ENCODE data around the gene C2orf49.
"Not testable (repeated sequence)": the region's sequence is repeated elsewhere in the genome, so short reads cannot be mapped to it uniquely, and the experiment has no call there.

The C2orf49 gene

DNA sequence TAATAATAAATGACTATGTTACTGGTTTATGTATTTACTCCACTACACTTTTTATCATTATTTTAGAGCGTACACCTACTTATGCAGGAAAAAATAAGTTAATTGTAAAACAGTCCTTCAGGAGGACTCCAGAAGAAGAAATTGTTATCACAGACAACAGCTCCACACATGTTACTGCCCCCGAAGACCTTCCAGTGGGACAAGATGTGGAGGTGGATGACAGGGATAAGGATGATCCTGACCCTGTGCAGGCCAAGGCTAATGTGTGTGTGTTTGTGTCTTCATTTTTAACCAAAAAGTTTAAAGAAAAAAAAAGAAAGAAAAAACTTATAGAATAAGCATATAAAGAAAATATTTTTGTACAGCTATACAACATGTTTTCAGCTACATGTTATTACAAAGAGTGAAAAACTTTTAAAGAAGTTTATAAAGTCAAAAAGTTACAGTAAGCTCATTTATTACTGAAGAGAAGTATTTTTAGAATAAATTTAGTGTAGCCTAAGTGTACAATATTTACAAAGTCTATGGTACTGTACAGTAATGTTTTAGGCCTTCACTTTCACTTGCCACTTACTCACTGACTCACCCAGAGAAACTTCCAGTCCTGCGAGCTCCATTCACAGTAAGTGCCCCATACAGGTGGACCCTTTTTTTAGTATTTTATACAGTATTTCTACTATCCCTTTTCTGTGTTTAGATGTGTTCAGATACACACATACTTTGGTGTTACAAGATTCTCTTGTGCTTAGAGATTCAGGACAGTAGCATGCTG, 15.3 kb upstream of the C2orf49 start:
- DNase-seq (ENCODE audit: low read depth in 2 of 2): no peak

DNA sequence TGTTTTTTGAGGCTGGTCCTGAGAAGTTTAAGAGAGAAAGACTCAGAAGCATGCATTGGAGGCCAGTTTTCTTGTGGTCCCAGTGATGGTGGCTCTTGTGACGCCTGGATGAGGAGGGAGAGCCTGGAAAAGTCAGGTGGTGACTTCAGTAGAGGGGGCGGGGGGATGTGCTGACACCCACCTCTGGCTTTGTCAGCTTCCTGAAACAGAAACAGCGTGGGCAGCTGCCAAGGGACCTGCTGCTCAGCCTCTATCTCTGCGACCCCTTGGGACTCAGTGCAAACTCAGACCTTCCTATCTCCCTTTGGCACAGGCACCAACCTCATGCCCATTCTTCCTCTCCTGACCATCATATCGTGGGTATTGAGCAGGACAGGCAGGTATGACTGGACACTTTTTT, 14.2 kb upstream of the C2orf49 start:
- DNase-seq (ENCODE audit: low read depth in 2 of 2): no peak

DNA sequence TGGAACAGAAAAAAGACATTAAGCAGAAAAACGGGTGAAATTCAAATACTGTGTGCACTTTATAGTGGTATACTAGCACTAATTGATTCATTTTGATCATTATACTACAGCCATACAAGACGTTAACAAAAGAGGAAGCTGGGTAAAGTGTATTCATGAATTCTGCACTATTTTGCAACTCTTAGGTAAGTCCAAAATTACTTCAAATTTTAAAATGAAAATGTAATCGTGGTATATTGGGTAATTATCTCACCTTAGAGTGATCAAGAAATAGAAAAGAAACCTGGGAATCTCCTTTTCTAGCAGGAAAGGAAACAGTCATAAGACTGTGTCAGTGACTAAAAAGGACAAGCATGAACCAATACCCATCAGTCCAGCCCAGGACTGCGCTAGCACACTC, 13.2 kb upstream of the C2orf49 start:
- no peak for DNase-seq (ENCODE audit: low read depth in 2 of 2)

DNA sequence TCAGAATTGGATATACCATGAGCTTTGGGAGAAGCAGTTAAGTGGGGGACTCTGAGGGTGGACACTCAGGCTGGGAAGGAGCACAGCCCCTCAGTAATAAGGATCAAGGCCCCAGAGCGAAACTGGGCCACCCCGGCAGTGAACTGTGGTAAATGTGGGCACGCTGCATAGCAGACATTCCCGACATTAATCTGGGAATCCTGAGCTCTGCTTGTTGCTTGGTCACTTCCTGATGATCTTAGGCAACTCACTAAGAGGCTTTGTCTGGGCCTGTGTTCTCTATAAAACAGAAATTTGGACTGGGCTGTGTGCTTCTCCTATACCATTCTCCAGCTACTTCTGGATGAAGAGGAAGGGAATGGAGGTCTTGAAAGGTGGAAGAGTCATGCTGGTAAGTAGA, 12.6 kb upstream of the C2orf49 start:
- DNase-seq (ENCODE audit: low read depth in 2 of 2): no peak

DNA sequence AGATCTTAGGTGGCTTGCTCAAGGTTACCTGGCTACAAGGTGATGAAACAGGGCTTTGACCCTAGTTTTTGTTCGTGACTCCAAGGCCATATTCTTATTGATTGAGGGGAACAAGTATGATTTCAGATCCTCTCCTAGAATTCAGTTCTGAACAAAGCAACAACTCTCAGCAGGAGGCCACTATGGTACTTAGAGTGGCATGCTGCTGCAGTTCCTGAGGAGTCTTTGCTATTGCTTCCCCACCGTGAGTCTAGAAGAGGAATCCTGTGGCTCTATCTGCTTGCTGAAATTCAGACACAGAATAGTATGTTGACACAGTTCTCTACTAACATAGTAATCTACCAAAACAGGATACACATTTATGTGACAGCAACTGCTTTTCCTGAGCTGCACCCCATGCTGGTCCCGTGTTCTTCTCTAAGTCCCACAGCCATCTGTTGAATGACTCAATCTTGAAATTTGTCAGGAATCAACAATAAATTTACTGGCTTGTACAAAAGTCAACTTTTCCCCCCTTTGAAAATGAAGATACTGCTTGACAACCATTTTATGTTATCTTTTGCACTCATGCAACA, 11.9 kb upstream of the C2orf49 start:
- no peak for DNase-seq (ENCODE audit: low read depth in 2 of 2)

DNA sequence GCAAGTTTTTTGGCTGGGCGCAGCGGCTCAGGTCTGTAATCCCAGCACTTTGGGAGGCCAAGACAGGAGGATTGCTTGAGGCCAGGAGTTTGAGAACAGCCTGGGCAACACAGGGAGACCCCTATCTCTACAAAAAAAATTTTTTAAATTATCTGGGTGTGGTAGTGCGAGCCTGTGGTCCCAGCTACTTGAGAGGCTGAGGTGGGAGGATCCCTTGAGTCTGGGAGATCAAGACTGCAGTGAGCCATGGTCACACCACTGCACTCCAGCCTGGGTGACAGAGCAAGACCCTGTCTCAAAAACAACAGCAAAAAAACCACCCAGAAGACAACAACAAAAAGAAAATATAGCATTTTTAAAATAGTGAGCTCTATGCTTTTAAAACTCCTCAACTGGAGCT, 10.1 kb upstream of the C2orf49 start:
- not testable (repeated sequence) for DNase-seq (ENCODE audit: low read depth in 2 of 2)

DNA sequence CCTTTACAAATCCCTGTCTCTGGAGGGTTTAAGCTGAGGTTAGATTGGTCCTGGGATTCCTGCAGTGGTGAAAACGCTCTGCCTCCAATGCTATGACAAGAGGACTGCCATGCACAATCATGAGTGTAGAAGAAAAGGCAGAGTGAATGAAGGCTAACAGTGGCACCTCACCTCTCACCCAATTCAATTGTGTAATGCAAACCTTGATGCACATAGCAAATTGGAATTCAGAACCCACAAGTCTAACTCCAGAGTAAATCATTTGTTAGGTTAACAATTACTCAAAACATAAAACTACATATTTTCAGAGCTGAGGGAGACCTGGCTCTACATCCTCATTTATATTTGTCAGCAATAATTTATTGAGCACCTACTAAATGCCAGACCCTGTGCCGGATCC, 9.7 kb upstream of the C2orf49 start:
- DNase-seq (ENCODE audit: low read depth in 2 of 2): no peak

DNA sequence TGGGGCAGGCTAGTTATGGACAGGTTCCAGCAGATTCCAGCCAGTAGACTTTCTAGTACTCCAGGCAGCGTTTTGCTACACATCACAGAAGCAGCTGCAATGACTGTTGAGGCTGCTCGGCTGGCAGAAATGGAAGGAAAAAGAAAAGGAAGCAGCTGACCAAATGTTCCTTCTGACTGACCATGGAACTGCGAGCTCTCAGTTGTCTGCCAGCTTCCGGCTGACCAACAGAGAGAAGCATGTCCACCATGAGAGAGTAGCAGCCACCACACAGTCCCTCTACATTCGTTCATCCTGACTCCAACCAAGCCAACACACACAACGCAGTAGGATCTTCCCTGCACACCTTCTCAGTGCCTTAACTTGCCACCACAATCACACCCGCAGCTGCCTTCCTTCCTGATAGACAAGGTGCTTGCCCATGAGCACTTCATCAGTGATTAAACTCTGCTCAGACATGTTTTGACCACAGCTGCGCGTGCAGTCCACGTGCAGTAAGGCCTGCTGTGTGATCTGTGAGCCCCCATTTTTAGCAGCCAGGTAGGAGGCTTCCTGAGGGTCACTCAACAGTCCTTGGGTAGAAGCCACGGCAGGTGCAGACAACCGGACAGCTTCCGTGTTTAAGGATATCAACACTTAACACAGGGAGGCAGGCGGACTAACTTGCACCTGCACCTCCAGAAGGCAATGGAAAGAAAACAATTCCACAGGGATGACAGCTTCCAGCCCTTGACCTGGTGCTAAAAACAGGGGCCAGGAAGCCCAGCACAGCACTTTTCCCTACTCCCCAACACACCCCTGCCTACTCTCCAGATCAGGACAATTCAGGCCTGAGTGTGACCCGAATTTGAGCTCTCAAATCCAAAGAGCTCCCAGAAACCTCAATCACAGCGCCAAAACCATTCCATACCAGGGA, 8.8 kb upstream of the C2orf49 start:
- DNase-seq (ENCODE audit: low read depth in 2 of 2): no peak

DNA sequence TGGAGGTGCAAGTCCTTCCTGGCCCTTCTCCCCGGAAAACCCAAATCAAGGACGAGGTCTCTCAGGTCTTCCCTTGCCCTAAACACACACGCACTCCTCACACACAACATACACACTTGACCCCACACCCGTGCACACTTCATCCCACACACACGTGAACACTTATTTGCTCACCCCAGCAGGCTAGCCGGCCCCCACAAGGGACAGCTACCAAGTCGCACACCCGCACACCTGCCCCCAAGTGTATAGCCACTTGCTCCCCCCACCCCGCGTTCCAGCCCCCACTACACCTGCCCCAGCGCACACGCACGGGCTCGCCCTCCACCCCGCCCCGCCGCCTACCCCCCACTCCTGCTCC, 8.2 kb upstream of the C2orf49 start:
- no peak for DNase-seq (ENCODE audit: low read depth in 2 of 2)

DNA sequence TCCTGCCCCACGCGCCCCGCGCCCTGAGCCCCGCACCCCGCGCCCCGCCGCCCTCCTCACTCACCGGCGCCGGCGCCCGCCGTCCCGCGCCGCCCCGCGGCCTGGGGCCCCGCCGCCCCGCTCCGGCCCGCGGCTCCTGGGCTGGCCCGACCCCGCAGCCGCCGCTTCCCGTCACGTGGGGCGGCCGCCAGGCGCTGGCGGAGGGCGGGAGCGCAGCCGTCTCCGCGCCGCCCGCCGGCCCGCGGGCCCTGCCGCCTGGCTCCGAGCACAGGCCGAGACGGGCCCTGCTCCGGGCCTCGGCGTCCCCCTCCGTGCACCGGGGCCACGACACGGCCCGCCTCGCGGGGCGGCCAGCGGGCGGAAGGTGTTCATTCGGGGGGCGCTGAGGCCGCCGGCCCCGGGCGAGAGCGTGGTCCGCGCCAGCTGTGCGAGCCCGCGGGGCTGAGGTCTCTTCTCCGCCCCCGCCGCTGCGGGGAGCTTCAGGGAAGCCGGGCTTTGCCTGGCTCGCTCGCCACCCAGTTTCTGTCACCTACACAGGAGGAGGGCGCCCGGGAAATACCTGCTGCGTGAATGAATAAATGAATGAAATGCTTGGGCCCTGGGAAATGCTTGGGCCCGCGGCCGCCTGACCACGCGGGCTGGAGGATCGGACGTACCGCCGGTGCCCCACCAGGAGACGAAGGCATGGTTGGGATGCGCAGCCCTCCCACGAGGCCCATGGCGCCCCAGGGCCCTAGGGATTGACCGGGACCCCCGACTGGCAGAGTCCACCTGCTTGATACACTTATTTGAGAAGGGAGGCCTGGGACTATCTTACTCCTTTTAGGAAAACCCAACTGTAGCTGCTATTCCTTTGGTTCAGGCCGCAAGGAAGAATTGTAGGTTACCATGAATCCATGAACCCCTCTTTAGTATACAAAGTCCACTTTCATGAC, 7.5 kb upstream of the C2orf49 start, which contains the start of gene TGFBRAP1:
Gene TGFBRAP1 (minus strand): TSS at position 175 of the 935 bp plus-strand sequence. CDS start 21,434 bp downstream, outside the sequence.
- DNase-seq (ENCODE audit: low read depth in 2 of 2): peak; percentile 34 to 36

DNA sequence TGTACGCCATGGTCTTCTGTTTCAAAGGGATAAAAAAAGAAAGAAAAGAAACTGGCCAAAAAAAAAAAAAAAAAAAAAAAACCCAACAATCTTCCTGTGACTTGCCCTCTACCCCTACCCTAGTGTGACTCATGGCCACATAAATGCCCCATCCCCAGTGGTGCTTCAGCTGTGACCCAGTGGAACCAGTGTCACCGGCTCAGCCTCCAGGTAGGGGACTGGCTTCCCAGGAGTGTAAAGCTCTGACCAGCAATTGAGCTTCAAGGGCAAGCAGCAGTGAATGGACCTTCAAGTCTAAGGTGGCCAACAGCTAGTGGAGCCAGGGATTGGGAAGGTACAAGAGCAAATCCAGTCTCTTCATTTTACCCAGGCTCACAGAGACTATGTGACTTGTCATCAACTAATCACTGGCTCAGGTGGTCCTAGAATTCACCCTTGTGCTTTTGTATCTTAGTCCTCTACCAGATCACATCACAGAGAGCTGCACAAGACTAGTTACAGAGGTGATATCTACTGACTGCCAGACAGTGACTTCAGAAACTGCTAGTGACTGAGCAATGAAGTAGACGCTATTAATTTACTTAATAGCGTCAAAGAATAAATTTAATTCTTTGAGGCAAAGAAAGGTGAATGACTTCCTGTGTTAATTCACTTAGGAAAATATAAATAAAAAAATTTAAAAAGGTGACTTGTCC, 6.5 kb upstream of the C2orf49 start:
- DNase-seq (ENCODE audit: low read depth in 2 of 2): no peak

DNA sequence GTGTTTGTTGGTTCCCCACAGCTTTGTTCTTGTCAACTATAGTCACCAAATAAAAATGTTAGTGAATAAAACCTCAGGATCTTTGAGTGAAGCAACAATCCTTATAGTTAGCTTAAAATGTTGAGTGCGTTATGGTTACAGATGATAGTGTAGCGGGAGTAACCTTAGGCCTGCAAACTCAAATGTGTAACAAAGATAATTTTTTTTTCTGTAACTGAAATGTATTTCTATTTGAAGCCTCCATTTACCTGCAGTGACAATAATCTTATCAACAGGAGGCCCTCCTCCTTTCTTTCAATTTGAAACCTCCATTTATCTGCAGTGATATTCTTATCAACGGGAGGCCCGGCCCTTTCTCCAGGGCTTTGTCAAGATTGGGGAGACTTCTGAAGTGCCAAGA, 3.1 kb upstream of the C2orf49 start:
- DNase-seq (ENCODE audit: low read depth in 2 of 2): no peak

DNA sequence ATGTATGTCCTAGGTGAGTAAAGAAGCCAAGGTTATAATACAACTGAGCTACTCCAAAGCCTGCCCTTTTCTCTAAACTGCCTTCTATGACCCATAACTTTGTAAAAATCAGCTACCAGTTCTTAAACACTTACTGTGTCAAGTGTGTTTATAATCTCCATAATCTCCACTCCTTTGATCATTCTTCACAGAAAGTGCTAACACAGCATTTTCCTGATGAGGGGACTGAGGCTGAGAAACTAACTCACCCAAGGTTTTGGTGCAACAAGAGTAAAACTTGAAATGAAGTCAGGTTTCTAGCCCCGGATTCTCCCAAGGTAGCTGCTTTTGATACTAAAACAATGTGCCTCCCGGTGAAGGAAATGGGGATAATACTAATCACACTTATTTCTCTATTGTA, 1.9 kb upstream of the C2orf49 start:
- DNase-seq (ENCODE audit: low read depth in 2 of 2): no peak

DNA sequence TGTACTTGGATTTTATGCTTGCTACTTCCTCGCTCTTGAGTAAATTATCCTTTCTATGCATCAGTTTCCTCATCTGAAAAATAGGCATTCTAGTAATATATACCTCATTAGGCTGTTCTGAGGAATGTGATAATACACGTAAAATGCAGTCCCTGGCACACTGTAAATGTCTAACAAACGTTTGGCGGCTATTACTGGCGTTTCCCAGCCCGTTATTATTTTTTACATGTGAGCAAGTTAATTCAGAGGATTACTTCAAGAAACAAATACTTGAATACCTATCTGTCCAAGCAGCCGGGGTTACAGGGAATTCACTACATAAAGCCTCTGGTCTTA, 586 bp upstream of the C2orf49 start:
- no peak for DNase-seq (ENCODE audit: low read depth in 2 of 2)

DNA sequence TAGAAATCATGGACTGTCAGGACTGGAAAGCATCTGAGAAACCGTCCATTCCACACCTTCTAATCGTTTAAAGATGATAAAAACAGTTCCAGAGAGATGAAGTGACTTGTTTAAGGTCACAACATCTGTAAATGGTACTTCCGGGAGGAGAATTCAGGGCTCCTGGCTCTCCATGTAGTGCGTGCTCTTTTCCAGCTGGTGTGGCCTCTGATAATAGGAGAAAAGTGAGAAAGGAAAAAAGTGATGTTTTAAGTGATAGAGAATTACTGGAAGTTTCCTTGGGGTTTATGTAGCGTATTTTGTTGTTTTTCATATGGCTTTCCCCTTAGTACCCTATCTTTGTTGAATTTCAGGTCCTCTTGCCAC, 663 bp downstream of the C2orf49 start:
- DNase-seq (ENCODE audit: low read depth in 2 of 2): no peak

DNA sequence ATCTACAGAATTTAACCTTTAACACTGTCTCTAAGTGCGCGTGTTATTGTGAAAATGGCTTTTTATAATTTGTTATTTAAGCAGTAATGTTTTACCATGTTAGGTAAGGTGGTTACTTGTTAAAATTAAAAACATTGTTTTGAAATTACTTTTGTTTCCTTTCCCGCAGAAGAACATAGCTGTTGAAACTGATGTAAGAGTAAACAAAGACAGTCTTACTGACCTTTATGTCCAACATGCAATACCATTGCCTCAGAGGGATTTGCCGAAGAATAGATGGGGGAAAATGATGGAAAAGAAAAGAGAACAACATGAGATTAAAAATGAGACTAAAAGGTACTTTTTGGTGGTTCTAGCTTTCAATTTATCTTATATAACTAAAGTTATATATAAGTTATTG, 2.1 kb downstream of the C2orf49 start:
- DNase-seq (ENCODE audit: low read depth in 2 of 2): no peak

DNA sequence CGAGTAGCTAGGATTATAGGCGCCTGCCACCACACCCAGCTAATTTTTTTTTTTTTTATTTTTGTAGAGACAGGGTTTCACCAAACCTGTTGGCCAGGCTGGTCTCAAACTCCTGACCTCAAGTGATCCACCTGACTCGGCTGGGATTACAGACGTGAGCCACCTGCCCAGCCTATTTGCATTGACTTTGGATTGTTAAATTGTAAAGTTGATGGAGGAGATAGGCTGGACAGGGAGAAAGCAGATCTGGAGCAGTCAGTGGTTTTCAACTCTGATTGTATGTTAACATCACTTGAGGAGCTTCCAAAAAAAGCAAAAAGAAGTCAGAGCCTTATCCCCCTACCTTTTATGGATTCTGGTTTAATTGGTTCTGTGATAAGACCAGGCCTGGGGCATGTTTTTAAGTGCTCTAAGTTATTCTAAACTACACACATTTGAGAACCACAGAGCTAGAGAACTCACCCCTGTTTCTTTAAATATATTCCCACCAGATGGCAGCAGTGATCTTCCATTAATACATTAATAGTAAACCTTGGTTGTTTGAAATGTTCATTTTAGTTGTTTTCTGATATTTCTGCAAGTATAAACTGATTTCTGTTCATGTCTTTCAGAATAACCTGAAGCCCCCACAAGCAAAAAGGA, 7.5 kb downstream of the C2orf49 start:
- DNase-seq (ENCODE audit: low read depth in 2 of 2): no peak

DNA sequence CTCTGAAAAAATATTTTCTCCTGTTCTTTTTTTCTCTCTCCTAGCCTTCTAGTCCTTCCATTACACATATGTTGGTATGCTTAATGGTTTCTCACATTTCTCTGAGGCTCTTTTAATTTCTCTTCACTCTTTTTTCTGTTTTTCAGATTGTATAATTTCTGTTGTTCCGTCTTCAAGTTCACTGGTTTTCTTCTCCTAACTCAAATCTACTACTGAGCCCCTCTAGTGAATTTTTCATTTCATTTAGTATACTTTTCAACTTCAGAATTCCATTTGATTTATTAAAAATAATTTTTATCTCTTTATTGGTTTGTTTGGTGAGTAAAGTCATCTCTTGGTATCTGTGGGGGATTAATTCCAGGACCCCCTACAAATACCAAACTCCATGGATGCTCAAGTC, 19.8 kb downstream of the C2orf49 start:
- no peak for DNase-seq (ENCODE audit: low read depth in 2 of 2)

DNA sequence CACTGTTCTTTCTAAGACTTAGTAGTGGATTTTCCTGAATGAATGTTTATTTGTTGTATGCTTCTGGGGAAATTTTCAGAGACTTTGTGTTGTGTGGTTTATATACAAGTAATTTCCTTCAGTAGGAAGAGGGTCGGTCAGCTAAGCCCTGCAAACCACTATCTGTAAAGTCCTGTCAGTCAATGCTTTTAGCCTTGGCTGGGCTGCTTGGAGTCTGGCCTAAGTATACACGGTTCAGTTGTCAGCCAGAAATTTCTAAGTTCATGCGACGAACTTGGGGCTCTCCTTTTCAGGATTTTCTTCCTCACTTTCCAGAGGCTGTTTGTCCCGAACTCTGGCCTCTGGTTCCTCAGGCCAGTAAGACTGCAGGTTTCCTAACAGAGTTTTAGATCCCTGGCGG, 21.3 kb downstream of the C2orf49 start:
- no peak for DNase-seq (ENCODE audit: low read depth in 2 of 2)

DNA sequence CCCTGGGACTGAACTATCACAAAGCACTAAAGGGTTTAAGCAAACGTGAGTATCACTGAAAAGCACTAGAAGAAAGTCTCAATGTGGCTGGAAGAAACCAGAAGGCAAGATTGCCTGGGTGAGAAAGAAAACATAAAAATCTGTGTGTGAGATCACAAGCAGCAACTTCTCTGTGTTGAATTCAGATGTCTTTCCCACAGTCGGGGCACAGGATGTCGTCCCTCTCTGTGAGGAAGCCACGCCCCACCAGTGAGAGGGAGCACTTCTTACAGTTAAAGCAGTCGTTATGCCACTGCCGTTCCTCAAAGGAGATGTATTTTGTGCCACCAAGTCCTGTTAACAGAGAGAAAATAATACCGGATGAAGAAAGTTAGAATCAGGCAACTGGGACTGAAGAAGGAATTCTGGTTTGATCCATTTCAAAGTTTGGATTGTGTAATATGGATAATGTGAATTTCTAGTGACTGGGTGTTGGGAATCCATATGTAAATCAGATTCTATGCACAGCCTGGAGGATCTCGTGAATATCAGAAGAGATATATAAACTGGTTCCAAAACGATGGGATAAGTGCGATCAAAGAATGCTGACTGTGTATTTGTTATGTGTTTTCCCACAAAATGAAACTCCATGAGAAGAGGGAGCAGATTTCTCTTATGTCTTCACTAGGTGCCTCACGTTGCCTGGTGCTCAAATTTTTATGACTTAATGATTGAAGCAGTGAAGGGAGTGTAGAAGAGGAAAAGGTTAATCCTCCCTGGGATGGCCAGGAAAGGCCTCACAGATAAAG, 24.0 kb downstream of the C2orf49 start:
- DNase-seq (ENCODE audit: low read depth in 2 of 2): no peak
